GM23338 (cell line): ENCODE measurements around the gene SLC9A4. TPM values are rescaled to one million over a fixed set of nuclear protein-coding genes. Genes with fewer than 3 reads are reported as not detected.

Experiments used
- ATAC-seq: fragments of 200-7000 bp; cut with Tn5 transposase; 3 replicates; pipeline ENCODE4 v1.9.1; 2020
- DNase-seq: peaks from one replicate; pipeline ENCODE4 v3.0.0-alpha.2; 2015; ENCODE audit warnings: low spot score
- H2AFZ ChIP-seq: fragments of 200-600 bp; sonication (generic); 2 replicates; pipeline ENCODE4 v1.8.0; 2016; ENCODE audit warnings: antibody characterized with exemption, mild to moderate bottlenecking, moderate library complexity
- H3F3A ChIP-seq: fragments of 200-600 bp; sonication (generic); replicated peaks from 2 replicates; pipeline ENCODE4 v1.8.0; 2017; ENCODE audit warnings: antibody characterized with exemption, mixed run types, low read depth
- H3K27ac ChIP-seq: fragments of 200-600 bp; sonication (generic); 2 replicates; pipeline ENCODE4 v1.6.1; 2016; ENCODE audit warnings: low read depth
- H3K27me3 ChIP-seq: fragments of 200-600 bp; sonication (generic); 2 replicates; pipeline ENCODE4 v1.8.0; 2016; ENCODE audit warnings: mild to moderate bottlenecking, mixed run types, moderate library complexity; ENCODE audit not compliant: insufficient read depth
- H3K36me3 ChIP-seq: fragments of 200-600 bp; sonication (generic); 2 replicates; pipeline ENCODE4 v1.8.0; 2016; ENCODE audit warnings: mild to moderate bottlenecking; ENCODE audit not compliant: insufficient read depth
- H3K4me1 ChIP-seq: fragments of 200-600 bp; sonication (generic); 2 replicates; pipeline ENCODE4 v1.8.0; 2016; ENCODE audit warnings: mild to moderate bottlenecking, moderate library complexity; ENCODE audit not compliant: insufficient read depth
- H3K4me2 ChIP-seq: fragments of 200-600 bp; sonication (generic); 2 replicates; pipeline ENCODE4 v1.7.1; 2017; ENCODE audit warnings: mixed run types
- H3K4me3 ChIP-seq: fragments of 200-600 bp; sonication (generic); 2 replicates; pipeline ENCODE4 v1.6.1; 2016; ENCODE audit warnings: mixed run types
- H3K79me2 ChIP-seq: fragments of 200-600 bp; sonication (generic); replicated peaks from 2 replicates; pipeline ENCODE4 v1.8.0; 2017; ENCODE audit warnings: mild to moderate bottlenecking; ENCODE audit not compliant: insufficient read depth
- H3K9me2 ChIP-seq: fragments of 200-600 bp; sonication (generic); 2 replicates; pipeline ENCODE4 v1.8.0; 2017; ENCODE audit not compliant: insufficient read depth
- H4K20me1 ChIP-seq: fragments of 200-600 bp; sonication (generic); replicated peaks from 2 replicates; pipeline ENCODE4 v1.8.0; 2017; ENCODE audit warnings: mild to moderate bottlenecking; ENCODE audit not compliant: insufficient read depth
- H3K27ac Mint-ChIP-seq: 2 replicates; pipeline ENCODE4 v1.8.0; 2020; ENCODE audit warnings: inconsistent platforms, mild to moderate bottlenecking, moderate library complexity, mixed read lengths
- H3K27me3 Mint-ChIP-seq: 3 replicates; pipeline ENCODE4 v1.8.0; 2022; ENCODE audit warnings: low read depth, mild to moderate bottlenecking, moderate library complexity, mixed read lengths, inconsistent platforms; ENCODE audit not compliant: insufficient read depth, poor library complexity
- H3K36me3 Mint-ChIP-seq: 3 replicates; pipeline ENCODE4 v1.8.0; 2021; ENCODE audit warnings: low read depth, mild to moderate bottlenecking, inconsistent platforms, moderate library complexity, mixed read lengths
- H3K4me1 Mint-ChIP-seq: 3 replicates; pipeline ENCODE4 v1.8.0; 2020; ENCODE audit warnings: mild to moderate bottlenecking, inconsistent platforms, mixed read lengths
- H3K4me3 Mint-ChIP-seq: 3 replicates; pipeline ENCODE4 v1.8.0; 2021; ENCODE audit warnings: moderate library complexity, mild to moderate bottlenecking, inconsistent platforms, mixed read lengths
- H3K9me3 Mint-ChIP-seq: 3 replicates; pipeline ENCODE4 v1.8.0; 2020; ENCODE audit warnings: moderate library complexity, mild to moderate bottlenecking, inconsistent platforms, mixed read lengths
- ZNF331 ChIP-seq: fragments of 250-450 bp; sonication (Bioruptor Pico); IDR thresholded peaks from 2 replicates; pipeline ENCODE4 v1.5.0; 2020; ENCODE audit warnings: low read depth, mild to moderate bottlenecking, moderate library complexity
- polyA plus RNA-seq: library from polyadenylated mRNA; unstranded; fragments of >200 nt; fragmentation: Nextera tagmentation; extraction: Ambion mirVana; gene quantifications from 2 replicates; pipeline ENCODE4 v1.2.1, GENCODE V29; 2016
- total RNA-seq: library from RNA; depleted of rRNA; stranded (reverse); fragments of >200 nt; shearing (Covaris generic); gene quantifications from 2 replicates; pipeline ENCODE4 v1.2.3, GENCODE V29; 2014
- TF ChIP-seq, protein P1 (sequence below): fragments of 250-450 bp; sonication (Bioruptor Pico); IDR thresholded peaks from 2 replicates; pipeline ENCODE4 v1.5.0; 2020; ENCODE audit warnings: mild to moderate bottlenecking, moderate library complexity
- TF ChIP-seq, protein P2 (sequence below), 2 experiments: fragments of 200-600 bp in 1 of 2; sonication (generic) in 1 of 2; conservative IDR thresholded peaks; 2 replicates each; pipeline versions ENCODE4 v1.5.1 to v1.6.1; 2016 to 2017; ENCODE audit warnings: antibody characterized with exemption in 2 of 2, low read depth in 2 of 2, mild to moderate bottlenecking in 2 of 2, moderate library complexity in 1 of 2
- TF ChIP-seq, protein P3 (sequence below): IDR thresholded peaks from one replicate; pipeline ENCODE4 v1.6.1; 2018; ENCODE audit warnings: antibody characterized with exemption; ENCODE audit not compliant: unreplicated experiment

Gene SLC9A4
- total and polyA plus RNA-seq, 2 experiments from 2014 or later: not detected

DNA sequence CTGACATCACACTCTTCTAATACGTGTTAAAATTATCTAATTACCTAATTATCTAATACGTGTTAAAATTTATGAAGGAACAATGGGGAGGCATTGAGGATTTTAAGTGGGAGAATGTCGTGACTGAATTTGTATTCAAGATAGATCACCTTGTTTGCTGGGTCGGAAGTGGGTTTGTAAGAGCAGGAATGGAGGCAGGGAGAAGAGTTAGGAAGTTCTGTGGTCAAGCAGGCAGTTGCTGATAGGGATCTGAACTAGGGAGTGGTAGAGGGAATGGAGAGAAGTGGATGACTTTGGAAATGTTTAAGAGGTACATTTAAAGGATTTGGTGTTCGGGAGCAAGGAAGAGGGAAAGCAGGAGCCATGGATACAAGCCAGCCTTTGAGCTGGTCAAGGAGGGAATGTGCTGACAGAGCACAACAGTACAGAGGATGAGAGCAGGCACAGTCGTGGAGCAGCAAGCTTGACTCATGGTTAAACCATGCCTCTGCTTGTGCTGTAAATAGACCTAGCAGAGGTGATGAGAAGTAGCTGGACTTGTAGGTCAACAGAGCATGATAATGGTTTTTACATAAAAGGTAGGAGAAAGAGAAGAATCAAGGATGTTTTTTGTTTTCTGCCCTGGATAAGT is 33.8 kb upstream of the SLC9A4 start (continued):
- TF ChIP-seq, protein P1, sequence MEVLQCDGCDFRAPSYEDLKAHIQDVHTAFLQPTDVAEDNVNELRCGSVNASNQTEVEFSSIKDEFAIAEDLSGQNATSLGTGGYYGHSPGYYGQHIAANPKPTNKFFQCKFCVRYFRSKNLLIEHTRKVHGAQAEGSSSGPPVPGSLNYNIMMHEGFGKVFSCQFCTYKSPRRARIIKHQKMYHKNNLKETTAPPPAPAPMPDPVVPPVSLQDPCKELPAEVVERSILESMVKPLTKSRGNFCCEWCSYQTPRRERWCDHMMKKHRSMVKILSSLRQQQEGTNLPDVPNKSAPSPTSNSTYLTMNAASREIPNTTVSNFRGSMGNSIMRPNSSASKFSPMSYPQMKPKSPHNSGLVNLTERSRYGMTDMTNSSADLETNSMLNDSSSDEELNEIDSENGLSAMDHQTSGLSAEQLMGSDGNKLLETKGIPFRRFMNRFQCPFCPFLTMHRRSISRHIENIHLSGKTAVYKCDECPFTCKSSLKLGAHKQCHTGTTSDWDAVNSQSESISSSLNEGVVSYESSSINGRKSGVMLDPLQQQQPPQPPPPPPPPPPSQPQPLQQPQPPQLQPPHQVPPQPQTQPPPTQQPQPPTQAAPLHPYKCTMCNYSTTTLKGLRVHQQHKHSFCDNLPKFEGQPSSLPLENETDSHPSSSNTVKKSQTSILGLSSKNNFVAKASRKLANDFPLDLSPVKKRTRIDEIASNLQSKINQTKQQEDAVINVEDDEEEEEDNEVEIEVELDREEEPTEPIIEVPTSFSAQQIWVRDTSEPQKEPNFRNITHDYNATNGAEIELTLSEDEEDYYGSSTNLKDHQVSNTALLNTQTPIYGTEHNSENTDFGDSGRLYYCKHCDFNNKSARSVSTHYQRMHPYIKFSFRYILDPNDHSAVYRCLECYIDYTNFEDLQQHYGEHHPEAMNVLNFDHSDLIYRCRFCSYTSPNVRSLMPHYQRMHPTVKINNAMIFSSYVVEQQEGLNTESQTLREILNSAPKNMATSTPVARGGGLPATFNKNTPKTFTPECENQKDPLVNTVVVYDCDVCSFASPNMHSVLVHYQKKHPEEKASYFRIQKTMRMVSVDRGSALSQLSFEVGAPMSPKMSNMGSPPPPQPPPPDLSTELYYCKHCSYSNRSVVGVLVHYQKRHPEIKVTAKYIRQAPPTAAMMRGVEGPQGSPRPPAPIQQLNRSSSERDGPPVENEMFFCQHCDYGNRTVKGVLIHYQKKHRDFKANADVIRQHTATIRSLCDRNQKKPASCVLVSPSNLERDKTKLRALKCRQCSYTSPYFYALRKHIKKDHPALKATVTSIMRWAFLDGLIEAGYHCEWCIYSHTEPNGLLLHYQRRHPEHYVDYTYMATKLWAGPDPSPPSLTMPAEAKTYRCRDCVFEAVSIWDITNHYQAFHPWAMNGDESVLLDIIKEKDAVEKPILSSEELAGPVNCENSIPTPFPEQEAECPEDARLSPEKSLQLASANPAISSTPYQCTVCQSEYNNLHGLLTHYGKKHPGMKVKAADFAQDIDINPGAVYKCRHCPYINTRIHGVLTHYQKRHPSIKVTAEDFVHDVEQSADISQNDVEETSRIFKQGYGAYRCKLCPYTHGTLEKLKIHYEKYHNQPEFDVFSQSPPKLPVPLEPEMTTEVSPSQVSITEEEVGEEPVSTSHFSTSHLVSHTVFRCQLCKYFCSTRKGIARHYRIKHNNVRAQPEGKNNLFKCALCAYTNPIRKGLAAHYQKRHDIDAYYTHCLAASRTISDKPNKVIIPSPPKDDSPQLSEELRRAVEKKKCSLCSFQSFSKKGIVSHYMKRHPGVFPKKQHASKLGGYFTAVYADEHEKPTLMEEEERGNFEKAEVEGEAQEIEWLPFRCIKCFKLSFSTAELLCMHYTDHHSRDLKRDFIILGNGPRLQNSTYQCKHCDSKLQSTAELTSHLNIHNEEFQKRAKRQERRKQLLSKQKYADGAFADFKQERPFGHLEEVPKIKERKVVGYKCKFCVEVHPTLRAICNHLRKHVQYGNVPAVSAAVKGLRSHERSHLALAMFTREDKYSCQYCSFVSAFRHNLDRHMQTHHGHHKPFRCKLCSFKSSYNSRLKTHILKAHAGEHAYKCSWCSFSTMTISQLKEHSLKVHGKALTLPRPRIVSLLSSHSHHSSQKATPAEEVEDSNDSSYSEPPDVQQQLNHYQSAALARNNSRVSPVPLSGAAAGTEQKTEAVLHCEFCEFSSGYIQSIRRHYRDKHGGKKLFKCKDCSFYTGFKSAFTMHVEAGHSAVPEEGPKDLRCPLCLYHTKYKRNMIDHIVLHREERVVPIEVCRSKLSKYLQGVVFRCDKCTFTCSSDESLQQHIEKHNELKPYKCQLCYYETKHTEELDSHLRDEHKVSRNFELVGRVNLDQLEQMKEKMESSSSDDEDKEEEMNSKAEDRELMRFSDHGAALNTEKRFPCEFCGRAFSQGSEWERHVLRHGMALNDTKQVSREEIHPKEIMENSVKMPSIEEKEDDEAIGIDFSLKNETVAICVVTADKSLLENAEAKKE (CRISPR knock-in tag): no peak

DNA sequence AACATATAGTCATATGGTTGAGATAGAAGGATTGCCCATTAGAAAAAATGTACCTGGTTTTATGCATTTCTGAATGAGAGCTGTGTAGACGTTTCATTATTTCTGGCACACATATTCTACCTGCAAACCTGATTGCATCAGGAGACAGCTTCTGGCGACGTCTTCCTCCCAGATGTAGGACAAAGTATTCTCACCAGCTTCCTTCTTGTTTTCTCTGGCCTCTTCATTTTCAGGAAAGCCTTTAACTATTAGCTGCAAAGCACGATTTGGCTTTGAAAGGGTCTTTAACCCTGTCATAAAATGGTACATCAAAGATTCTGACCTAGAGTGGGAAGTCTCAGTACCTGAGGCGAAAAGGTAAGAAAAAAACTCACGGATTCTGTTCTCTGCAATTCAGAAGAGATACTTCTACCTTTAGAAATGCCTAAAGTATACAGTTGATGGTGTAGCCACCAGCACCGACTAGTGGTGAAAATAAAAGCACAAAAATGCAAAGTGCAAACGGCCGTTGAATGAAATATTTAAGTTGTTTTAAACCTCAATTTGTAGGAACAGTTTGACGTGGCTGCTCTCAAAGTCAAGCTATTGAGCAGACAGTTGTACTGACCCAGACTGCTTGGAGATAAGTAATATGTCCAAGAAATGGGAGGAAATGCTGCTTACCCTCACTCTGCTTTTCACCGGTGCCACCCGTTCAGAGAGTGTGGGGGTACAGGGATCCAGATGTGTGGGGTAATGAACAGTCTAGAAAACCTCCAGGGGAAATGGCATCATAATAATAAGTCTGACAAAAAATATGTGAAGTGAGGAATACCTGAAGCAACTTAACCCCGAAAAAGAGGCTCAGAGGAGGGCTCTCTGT is 29.8 kb upstream of the SLC9A4 start:
- peak overlapping the region; percentile 28; the same call in 1 of the 2 replicates for H2AFZ ChIP-seq
- Mint-ChIP-seq H3K9me3 (no peaks in the 10 kb centered on the region; the same call in 2 of the 3 replicates), H3K27ac (no peak overlapping the region), H3K4me3 (no peak overlapping the region), H3K4me1 (no peaks in the 10 kb centered on the region), H3K36me3 (no peaks in the 10 kb centered on the region), H3K27me3 (no peaks in the 10 kb centered on the region)
- TF ChIP-seq, protein P2, sequence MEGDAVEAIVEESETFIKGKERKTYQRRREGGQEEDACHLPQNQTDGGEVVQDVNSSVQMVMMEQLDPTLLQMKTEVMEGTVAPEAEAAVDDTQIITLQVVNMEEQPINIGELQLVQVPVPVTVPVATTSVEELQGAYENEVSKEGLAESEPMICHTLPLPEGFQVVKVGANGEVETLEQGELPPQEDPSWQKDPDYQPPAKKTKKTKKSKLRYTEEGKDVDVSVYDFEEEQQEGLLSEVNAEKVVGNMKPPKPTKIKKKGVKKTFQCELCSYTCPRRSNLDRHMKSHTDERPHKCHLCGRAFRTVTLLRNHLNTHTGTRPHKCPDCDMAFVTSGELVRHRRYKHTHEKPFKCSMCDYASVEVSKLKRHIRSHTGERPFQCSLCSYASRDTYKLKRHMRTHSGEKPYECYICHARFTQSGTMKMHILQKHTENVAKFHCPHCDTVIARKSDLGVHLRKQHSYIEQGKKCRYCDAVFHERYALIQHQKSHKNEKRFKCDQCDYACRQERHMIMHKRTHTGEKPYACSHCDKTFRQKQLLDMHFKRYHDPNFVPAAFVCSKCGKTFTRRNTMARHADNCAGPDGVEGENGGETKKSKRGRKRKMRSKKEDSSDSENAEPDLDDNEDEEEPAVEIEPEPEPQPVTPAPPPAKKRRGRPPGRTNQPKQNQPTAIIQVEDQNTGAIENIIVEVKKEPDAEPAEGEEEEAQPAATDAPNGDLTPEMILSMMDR (conservative IDR thresholded peaks at IDR 0.05; ENCODE audit: low read depth in 2 of 2): peak; percentile 63 to 77
- TF ChIP-seq, protein P3, sequence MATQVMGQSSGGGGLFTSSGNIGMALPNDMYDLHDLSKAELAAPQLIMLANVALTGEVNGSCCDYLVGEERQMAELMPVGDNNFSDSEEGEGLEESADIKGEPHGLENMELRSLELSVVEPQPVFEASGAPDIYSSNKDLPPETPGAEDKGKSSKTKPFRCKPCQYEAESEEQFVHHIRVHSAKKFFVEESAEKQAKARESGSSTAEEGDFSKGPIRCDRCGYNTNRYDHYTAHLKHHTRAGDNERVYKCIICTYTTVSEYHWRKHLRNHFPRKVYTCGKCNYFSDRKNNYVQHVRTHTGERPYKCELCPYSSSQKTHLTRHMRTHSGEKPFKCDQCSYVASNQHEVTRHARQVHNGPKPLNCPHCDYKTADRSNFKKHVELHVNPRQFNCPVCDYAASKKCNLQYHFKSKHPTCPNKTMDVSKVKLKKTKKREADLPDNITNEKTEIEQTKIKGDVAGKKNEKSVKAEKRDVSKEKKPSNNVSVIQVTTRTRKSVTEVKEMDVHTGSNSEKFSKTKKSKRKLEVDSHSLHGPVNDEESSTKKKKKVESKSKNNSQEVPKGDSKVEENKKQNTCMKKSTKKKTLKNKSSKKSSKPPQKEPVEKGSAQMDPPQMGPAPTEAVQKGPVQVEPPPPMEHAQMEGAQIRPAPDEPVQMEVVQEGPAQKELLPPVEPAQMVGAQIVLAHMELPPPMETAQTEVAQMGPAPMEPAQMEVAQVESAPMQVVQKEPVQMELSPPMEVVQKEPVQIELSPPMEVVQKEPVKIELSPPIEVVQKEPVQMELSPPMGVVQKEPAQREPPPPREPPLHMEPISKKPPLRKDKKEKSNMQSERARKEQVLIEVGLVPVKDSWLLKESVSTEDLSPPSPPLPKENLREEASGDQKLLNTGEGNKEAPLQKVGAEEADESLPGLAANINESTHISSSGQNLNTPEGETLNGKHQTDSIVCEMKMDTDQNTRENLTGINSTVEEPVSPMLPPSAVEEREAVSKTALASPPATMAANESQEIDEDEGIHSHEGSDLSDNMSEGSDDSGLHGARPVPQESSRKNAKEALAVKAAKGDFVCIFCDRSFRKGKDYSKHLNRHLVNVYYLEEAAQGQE: no peak
- no peak for TF ChIP-seq ZNF331 (CRISPR knock-in tag)
- H3K36me3 ChIP-seq: no peaks in the 10 kb centered on the region
- no peaks in the 10 kb centered on the region for H3K4me1 ChIP-seq
- H3K9me2 ChIP-seq: 0 out of 2 replicates have a peak, but pooled peaks cover 5% of the 10 kb centered on the region
- H3K4me2 ChIP-seq: no peak overlapping the region
- ATAC-seq (peak; percentile 67), DNase-seq (peak; percentile 68)
- no peaks in the 10 kb centered on the region for H3K79me2 ChIP-seq
- H3K27ac ChIP-seq: no peak overlapping the region
- no peaks in the 10 kb centered on the region for H3K27me3 ChIP-seq
- H3F3A ChIP-seq: no peaks in the 10 kb centered on the region
- H4K20me1 ChIP-seq: no peaks in the 10 kb centered on the region
- H3K4me3 ChIP-seq: no peak overlapping the region
